WTC11 (cell line): ENCODE data around the gene ACR.

Experiments used
- CTCF ChIP-seq: fragments of 200-600 bp; IDR thresholded peaks from 2 replicates; pipeline ENCODE4 v1.8.0; 2022; ENCODE audit warnings: antibody characterized with exemption
- E2F1 ChIP-seq: sonication (generic); formaldehyde crosslinking; IDR thresholded peaks from 2 replicates; pipeline ENCODE4 v1.8.0; 2022; ENCODE audit warnings: mild to moderate bottlenecking, missing genetic modification reagents
- HMGXB4 ChIP-seq: sonication (generic); formaldehyde crosslinking; IDR thresholded peaks from 2 replicates; pipeline ENCODE4 v1.8.1; 2023; ENCODE audit warnings: mild to moderate bottlenecking, moderate library complexity, missing genetic modification reagents
- IRF2 ChIP-seq: sonication (generic); formaldehyde crosslinking; IDR thresholded peaks from 2 replicates; pipeline ENCODE4 v1.8.0; 2022; ENCODE audit warnings: low read depth, missing genetic modification reagents, borderline replicate concordance
- KAT7 ChIP-seq: sonication (generic); formaldehyde crosslinking; IDR thresholded peaks from 2 replicates; pipeline ENCODE4 v1.8.1; 2023; ENCODE audit warnings: missing genetic modification reagents, mild to moderate bottlenecking, borderline replicate concordance
- NR2C2 ChIP-seq: sonication (generic); formaldehyde crosslinking; IDR thresholded peaks from 2 replicates; pipeline ENCODE4 v1.8.0; 2022; ENCODE audit warnings: mild to moderate bottlenecking, missing genetic modification reagents
- NR3C1 ChIP-seq: sonication (generic); formaldehyde crosslinking; conservative IDR thresholded peaks from 2 replicates; pipeline ENCODE4 v1.8.1; 2023; ENCODE audit warnings: low read depth, mild to moderate bottlenecking, missing genetic modification reagents
- SMAD3 ChIP-seq: sonication (generic); formaldehyde crosslinking; IDR thresholded peaks from 2 replicates; pipeline ENCODE4 v1.8.0; 2022; ENCODE audit warnings: missing genetic modification reagents, mild to moderate bottlenecking, borderline replicate concordance
- USF1 ChIP-seq: sonication (generic); formaldehyde crosslinking; IDR thresholded peaks from 2 replicates; pipeline ENCODE4 v1.8.0; 2022; ENCODE audit warnings: mild to moderate bottlenecking, missing genetic modification reagents
- TF ChIP-seq, protein P1 (sequence below): sonication (generic); formaldehyde crosslinking; IDR thresholded peaks from 2 replicates; pipeline ENCODE4 v1.8.0; 2022; ENCODE audit warnings: mild to moderate bottlenecking, missing genetic modification reagents
- TF ChIP-seq, protein P2 (sequence below): sonication (generic); formaldehyde crosslinking; conservative IDR thresholded peaks from 2 replicates; pipeline ENCODE4 v1.8.1; 2023; ENCODE audit warnings: mild to moderate bottlenecking, low read depth, missing genetic modification reagents, moderate library complexity

DNA sequence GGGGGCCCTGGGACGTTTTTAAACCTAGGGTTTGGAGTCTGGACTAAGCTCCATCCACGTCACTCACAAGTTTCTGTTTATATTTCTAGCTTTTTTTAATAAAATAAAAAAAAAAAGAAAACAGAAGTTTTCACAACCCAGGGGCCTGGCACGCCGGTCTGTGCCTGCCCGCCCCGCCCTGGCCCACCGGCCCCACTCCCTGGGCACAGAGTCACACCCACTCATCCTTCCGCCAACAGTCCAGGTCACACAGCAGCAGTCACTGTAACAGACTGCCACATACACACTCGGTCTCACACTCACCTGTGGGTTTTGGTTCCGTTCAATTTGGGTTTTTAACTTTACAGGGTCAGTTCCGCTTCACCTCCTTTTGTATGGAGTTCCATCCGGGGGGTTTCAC lies 5.3 kb upstream of the ACR start:
- TF ChIP-seq CTCF (no peak), HMGXB4 (CRISPR knock-in tag) (no peak), USF1 (no peak), NR2C2 (no peak), E2F1 (no peak), SMAD3 (no peak), NR3C1 (CRISPR knock-in tag) (no peak), KAT7 (CRISPR knock-in tag) (no peak), IRF2 (no peak)
- TF ChIP-seq, protein P1, sequence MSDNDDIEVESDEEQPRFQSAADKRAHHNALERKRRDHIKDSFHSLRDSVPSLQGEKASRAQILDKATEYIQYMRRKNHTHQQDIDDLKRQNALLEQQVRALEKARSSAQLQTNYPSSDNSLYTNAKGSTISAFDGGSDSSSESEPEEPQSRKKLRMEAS (CRISPR knock-in tag): no peak
- TF ChIP-seq, protein P2, sequence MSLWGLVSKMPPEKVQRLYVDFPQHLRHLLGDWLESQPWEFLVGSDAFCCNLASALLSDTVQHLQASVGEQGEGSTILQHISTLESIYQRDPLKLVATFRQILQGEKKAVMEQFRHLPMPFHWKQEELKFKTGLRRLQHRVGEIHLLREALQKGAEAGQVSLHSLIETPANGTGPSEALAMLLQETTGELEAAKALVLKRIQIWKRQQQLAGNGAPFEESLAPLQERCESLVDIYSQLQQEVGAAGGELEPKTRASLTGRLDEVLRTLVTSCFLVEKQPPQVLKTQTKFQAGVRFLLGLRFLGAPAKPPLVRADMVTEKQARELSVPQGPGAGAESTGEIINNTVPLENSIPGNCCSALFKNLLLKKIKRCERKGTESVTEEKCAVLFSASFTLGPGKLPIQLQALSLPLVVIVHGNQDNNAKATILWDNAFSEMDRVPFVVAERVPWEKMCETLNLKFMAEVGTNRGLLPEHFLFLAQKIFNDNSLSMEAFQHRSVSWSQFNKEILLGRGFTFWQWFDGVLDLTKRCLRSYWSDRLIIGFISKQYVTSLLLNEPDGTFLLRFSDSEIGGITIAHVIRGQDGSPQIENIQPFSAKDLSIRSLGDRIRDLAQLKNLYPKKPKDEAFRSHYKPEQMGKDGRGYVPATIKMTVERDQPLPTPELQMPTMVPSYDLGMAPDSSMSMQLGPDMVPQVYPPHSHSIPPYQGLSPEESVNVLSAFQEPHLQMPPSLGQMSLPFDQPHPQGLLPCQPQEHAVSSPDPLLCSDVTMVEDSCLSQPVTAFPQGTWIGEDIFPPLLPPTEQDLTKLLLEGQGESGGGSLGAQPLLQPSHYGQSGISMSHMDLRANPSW (CRISPR knock-in tag): no peak
